HepG2 (cell line): ENCODE results near the gene GPA33. TPM values are rescaled to one million over a fixed set of nuclear protein-coding genes. Genes with fewer than 3 reads are reported as not detected.

Experiments
- CBX5 ChIP-seq: sonication (generic); formaldehyde crosslinking; IDR thresholded peaks from 2 replicates; pipeline ENCODE4 v1.4.0; 2020; ENCODE audit warnings: missing genetic modification reagents, borderline replicate concordance
- JDP2 ChIP-seq: sonication (generic); formaldehyde crosslinking; IDR thresholded peaks from 2 replicates; pipeline ENCODE4 v1.8.1; 2022; ENCODE audit warnings: missing genetic modification reagents, borderline replicate concordance
- TOE1 ChIP-seq: sonication (generic); formaldehyde crosslinking; IDR thresholded peaks from 2 replicates; pipeline ENCODE4 v1.4.0; 2020; ENCODE audit warnings: mild to moderate bottlenecking, missing genetic modification reagents
- YEATS4 ChIP-seq: sonication (generic); formaldehyde crosslinking; IDR thresholded peaks from 2 replicates; pipeline ENCODE4 v1.4.0; 2020; ENCODE audit warnings: missing genetic modification reagents, borderline replicate concordance
- ZBTB39 ChIP-seq: sonication (generic); formaldehyde crosslinking; IDR thresholded peaks from 2 replicates; pipeline ENCODE4 v1.5.0; 2020; ENCODE audit warnings: missing genetic modification reagents
- ZNF326 ChIP-seq: sonication (generic); formaldehyde crosslinking; IDR thresholded peaks from 2 replicates; pipeline ENCODE4 v1.4.0; 2020; ENCODE audit warnings: missing genetic modification reagents, borderline replicate concordance
- ZNF766 ChIP-seq: sonication (generic); formaldehyde crosslinking; IDR thresholded peaks from 2 replicates; pipeline ENCODE4 v1.5.0; 2020; ENCODE audit warnings: missing genetic modification reagents, borderline replicate concordance
- ZNF782 ChIP-seq: sonication (generic); formaldehyde crosslinking; IDR thresholded peaks from 2 replicates; pipeline ENCODE4 v1.4.0; 2020; ENCODE audit warnings: missing genetic modification reagents, mild to moderate bottlenecking, borderline replicate concordance
- polyA plus RNA-seq, 8 experiments: library from polyadenylated mRNA; depleted of rRNA in 3 of 8; stranded (reverse) in 7 of 8; unstranded in 1 of 8; fragments of >200 nt; fragmentation: Illumina TruSeq in 4 of 8; extraction: Trizol in 4 of 8; gene quantifications; 2 replicates each; pipeline versions ENCODE4 v1.2.1 to v1.2.3, GENCODE V29; 2011 to 2016; ENCODE audit warnings: low read depth in 4 of 8, missing spikeins in 1 of 8, mixed read lengths in 1 of 8; ENCODE audit not compliant: insufficient read depth in 1 of 8
- total RNA-seq, 5 experiments: library from RNA; depleted of rRNA; stranded (reverse); fragments of >200 nt; fragmentation: Illumina TruSeq; extraction: Trizol; gene quantifications; 2 replicates each; pipeline ENCODE4 v1.2.3, GENCODE V29; 2016; ENCODE audit warnings: low read depth in 1 of 5
- TF ChIP-seq, protein P1 (sequence below): sonication (generic); formaldehyde crosslinking; IDR thresholded peaks from 2 replicates; pipeline ENCODE4 v1.4.0; 2020; ENCODE audit warnings: missing genetic modification reagents, borderline replicate concordance

GPA33 gene
- total and polyA plus RNA-seq, 2 of the 13 experiments (the other 11 are each of a cell fraction or from before 2014, with no cell fraction given): not detected

DNA sequence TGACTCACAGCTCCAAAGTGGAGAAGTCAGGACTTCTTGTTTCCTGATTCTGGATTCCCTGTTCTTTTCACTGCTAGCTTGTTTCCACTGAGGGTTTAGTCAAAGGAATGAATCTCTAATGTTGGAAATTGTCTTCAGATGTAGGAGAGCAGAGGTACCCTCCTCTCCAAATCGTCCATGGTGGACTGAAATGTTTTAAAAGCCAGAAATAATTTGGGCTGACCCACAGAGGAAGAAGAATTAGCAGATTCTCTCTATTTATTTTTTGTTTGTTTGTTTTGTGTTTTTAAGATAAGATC is 30.4 kb downstream of the GPA33 start (continued):
- TF ChIP-seq ZBTB39 (CRISPR knock-in tag): no peak
- no peak for TF ChIP-seq ZNF326 (CRISPR knock-in tag)
- no peak for TF ChIP-seq JDP2 (CRISPR knock-in tag)
- no peak for TF ChIP-seq CBX5 (CRISPR knock-in tag)
- no peak for TF ChIP-seq TOE1 (CRISPR knock-in tag)
- TF ChIP-seq YEATS4 (CRISPR knock-in tag): no peak
- TF ChIP-seq, protein P1, sequence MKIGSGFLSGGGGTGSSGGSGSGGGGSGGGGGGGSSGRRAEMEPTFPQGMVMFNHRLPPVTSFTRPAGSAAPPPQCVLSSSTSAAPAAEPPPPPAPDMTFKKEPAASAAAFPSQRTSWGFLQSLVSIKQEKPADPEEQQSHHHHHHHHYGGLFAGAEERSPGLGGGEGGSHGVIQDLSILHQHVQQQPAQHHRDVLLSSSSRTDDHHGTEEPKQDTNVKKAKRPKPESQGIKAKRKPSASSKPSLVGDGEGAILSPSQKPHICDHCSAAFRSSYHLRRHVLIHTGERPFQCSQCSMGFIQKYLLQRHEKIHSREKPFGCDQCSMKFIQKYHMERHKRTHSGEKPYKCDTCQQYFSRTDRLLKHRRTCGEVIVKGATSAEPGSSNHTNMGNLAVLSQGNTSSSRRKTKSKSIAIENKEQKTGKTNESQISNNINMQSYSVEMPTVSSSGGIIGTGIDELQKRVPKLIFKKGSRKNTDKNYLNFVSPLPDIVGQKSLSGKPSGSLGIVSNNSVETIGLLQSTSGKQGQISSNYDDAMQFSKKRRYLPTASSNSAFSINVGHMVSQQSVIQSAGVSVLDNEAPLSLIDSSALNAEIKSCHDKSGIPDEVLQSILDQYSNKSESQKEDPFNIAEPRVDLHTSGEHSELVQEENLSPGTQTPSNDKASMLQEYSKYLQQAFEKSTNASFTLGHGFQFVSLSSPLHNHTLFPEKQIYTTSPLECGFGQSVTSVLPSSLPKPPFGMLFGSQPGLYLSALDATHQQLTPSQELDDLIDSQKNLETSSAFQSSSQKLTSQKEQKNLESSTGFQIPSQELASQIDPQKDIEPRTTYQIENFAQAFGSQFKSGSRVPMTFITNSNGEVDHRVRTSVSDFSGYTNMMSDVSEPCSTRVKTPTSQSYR: no peak
- no peak for TF ChIP-seq ZNF782
- no peak for TF ChIP-seq ZNF766 (CRISPR knock-in tag)
